ENCODE results near the gene GPATCH2.
"Not testable (repeated sequence)": the region's sequence is repeated elsewhere in the genome, so short reads cannot be mapped to it uniquely, and the experiment has no call there.

The GPATCH2 gene

GRCh38 chr1:217433664-217434063 is 197.2 kb downstream of the GPATCH2 start:
- DNase-seq = no peak

GRCh38 chr1:217432339-217432738 is 198.6 kb downstream of the GPATCH2 start:
- DNase-seq = no peak

DNA sequence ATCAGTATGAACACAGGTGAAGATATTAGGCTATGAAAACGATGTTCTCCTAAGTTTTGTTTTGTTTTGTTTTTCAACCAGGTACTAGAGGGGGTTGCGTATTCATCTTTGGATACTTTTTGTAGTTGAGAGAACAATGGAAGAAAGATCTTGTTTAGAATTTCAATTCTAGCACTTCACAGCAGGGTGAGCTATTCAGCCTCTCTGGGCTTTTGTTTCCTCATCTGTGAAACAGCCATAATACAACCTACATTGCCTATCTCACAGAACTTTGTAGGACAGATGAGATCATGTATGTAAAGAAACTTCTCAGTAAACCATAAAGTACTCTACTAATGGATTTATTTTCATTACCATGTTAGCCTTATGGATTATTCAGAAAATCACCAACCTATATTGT is 199.5 kb downstream of the GPATCH2 start:
- DNase-seq = no peak

DNA sequence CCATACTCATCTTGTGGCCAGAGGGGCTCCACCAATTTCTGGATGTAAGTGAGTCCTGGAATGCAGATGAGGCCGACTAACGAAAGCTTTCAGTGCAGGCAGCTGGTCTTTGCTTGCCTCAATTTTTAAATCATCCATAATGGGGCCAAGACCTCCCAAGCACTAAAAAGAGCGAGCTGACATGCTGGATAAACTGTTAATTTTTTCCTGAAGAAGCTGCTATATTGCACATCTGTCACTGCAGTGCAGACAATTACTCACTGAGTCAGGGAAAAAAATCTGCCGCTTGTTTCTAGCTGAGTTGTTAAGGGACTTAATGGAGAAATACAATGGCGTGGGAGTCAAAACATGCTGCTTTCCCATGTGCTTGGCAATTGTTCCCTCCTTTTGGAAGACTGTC is 205.5 kb downstream of the GPATCH2 start:
- no peak for DNase-seq

DNA sequence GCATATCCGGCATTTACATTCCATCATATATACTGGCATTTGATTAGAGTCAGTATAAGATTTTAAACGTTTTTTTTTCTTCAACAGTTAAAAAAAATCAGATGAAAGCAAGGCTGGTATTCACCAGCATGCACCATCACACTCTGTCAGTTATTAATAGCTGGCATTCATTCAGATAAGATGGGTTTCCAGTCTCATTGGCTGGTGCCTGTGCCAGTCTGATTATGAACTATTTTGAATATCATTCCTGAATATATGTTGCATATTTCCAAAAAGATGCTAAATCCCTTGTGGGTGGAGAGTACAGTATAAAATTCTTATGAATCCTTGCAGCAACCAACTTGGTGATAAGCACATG is 211.7 kb downstream of the GPATCH2 start:
- DNase-seq = no peak

- DNase-seq = no peak
Observed at GRCh38 chr1:217418269-217419193, 212.4 kb downstream of the GPATCH2 start.

DNA sequence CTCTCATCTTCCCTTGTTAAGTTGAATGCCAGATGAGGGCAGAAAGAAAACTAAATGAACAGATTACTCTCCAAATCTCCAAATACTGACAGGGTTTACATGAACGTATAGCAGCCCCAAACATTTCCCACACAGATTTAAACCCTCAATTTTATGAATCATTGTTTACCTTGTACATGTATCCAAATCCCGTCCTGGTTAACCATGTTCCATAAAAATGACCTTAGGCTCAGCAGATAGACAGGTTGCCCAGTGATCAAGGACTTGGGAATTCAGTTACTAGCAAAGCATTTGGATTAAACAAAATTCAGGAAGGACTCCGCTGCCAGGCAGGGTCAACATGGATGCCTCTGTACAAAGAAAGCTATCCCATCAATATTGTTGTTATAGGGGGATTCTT is 213.5 kb downstream of the GPATCH2 start:
- no peak for DNase-seq

- no peak for DNase-seq
Observed at GRCh38 chr1:217407534-217408001, 223.3 kb downstream of the GPATCH2 start.

DNA sequence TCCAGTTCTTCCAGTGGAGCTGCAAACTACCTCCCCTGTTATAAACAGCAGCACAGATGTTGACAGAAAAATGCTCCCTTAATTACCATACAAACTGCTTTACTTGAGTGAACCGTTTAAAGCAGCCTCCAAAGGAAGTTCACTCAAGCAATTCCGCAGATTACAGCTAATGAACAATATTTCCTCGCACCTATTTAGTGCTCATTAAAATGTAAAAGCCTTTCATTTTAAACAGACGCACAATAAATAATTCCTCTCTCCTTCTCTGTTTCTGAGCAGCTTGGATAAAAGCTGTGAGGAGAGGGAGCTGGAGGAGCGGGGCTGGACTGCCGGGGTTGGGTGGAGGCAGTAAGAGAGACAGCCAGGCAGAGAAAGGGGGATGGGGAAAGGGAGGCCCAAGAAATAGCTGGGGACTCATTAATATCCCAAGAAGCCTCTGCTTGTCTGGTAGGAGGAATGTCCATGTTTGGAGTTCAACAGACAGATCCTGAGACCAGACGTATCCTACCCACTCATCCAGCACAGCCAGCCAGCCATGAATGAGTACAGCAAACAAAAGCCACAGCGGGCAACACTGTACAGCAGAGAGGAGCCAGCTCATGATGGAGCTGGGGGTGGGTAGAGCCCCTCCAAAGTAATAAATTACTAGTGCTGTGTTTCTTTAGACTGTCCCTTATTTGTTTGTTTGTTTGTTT is 227.7 kb downstream of the GPATCH2 start:
- no peak for DNase-seq

- DNase-seq = no peak
Observed at GRCh38 chr1:217402301-217402700, 228.6 kb downstream of the GPATCH2 start.

DNA sequence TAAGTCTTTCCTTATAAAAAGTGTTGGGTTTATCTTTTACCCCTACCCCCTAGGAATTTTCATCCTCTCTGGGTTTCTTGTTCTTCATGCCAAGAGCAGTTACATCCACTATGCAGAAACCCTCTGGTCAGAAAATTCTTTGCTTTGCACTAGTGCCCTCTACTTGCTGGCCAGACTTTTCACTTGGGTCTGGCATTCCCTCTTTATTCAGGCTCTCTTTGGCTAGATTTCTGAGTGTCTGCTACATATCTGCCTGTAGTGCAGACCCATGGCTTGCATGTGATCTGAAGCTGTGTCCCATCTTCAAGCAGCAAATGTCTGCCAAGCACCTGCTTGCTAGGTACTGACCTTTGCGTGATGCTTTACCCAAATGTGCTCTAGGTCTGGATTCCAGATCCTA is 237.0 kb downstream of the GPATCH2 start:
- no peak for DNase-seq

- no peak for DNase-seq
Observed at GRCh38 chr1:217392441-217392840, 238.4 kb downstream of the GPATCH2 start.

GRCh38 chr1:217389895-217390294 is 241.0 kb downstream of the GPATCH2 start:
- no peak for DNase-seq

DNA sequence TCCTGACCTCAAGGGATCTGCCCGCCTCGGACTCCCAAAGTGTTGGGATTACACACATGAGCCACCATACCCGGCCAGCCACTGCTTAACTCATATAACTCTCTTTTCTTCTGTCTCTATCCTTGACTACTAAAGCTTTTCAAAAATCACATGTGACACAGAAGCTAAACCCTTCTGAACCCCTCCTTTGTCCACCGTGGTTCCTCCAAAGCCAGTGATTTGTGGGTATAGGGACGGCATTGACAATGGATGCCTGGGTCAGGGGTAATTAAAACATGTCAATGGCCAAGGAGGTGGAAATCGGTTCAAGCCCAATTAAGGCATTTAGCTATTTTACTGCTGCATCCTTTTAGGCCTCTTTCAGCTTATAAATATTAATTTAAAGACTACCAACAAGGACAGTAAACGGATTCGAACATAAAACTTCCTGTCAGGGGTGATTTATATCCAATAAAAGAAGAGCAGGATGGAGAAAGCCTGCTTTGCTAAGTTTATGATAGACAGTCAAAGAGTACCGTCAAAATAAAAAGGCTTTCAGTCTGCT is 242.3 kb downstream of the GPATCH2 start:
- no peak for DNase-seq

GRCh38 chr1:217381773-217382172 is 249.1 kb downstream of the GPATCH2 start:
- DNase-seq = not testable (repeated sequence)

DNA sequence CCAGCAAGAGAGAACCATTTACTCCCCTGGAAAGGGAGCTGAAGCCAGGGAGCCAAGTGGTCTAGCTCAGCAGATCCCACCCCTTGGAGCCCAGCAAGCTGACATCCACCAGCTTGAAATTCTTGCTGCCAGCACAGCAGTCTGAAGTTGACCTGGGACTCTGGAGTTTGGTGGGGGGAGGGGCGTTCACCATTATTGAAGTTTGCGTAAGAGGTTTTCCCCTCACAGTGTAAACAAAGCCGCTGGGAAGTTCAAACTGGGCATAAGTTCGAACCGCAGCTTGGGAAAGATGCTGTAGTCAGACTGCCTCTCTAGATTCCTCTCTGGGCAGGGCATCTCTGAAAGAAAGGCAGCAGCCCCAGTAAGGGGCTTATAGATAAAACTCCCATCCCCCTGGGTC is 251.1 kb downstream of the GPATCH2 start:
- DNase-seq = not testable (repeated sequence)

DNA sequence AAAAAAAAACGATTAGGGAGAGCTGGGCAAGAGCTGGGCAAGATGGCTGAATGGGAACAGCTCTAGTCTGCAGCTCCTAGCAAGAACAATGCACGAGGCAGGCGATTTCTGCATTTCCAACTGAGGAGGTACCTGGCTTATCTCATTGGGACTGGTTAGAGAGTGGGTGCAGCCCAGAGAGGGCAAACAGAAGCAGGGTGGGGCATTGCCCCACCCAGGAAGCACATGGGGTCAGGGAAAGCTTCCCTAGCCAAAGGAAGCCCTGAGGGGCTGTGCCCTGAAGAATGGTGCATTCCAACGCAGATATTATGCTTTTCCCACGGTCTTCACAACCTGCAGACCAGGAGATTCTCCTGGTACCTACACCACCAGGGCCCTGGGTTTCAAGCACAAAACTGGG is 251.6 kb downstream of the GPATCH2 start:
- DNase-seq = no peak

All from NCI-H526 (cell line).